Measurements from ENCODE around the gene ABCD4. TPM values are rescaled to one million over a fixed set of nuclear protein-coding genes. Genes with fewer than 3 reads are reported as not detected.

ABCD4 gene
- total and polyA plus RNA-seq, 2 experiments from 2014 or later: 98.7 to 121 TPM

DNA sequence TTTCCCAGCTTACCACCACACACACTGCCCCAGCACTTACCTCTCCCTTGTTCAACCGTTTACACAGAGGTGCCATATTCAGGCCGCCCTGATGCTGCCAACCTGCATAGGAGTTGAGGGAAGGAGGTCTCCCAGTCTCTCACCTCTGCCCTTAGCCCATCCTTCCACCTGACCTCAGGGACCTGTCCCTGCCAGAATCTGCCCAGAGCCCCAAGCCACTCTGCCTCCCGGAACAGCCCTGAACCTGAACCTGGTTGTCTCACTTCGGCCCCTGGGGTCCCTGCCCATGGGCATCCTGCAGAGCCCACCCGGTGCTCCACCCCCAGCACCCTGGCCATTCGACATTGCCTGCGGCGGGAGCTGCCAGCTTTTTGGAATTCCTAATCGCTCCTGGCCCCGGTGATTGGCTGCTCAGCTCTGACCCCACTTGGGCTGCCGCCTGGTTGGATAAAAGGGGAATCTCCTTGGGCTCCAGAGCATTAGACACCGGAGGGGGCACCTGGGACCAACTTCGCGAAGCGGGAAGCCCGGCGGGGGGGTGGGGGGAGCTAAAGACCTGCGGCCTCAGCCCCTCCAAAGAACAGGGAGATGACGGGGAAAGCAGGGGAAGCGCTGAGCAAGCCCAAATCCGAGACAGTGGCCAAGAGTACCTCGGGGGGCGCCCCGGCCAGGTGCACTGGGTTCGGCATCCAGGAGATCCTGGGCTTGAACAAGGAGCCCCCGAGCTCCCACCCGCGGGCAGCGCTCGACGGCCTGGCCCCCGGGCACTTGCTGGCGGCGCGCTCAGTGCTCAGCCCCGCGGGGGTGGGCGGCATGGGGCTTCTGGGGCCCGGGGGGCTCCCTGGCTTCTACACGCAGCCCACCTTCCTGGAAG lies 63.5 kb downstream of the ABCD4 start, which contains the start of gene VSX2:
Gene VSX2 (plus strand): TSS at position 476 of the 874 bp plus-strand sequence. CDS start 113 bp downstream, at position 589.
- DNase-seq (ENCODE audit: low read depth in 1 of 2, low spot score in 1 of 2): no peak
- TF ChIP-seq, protein P1, sequence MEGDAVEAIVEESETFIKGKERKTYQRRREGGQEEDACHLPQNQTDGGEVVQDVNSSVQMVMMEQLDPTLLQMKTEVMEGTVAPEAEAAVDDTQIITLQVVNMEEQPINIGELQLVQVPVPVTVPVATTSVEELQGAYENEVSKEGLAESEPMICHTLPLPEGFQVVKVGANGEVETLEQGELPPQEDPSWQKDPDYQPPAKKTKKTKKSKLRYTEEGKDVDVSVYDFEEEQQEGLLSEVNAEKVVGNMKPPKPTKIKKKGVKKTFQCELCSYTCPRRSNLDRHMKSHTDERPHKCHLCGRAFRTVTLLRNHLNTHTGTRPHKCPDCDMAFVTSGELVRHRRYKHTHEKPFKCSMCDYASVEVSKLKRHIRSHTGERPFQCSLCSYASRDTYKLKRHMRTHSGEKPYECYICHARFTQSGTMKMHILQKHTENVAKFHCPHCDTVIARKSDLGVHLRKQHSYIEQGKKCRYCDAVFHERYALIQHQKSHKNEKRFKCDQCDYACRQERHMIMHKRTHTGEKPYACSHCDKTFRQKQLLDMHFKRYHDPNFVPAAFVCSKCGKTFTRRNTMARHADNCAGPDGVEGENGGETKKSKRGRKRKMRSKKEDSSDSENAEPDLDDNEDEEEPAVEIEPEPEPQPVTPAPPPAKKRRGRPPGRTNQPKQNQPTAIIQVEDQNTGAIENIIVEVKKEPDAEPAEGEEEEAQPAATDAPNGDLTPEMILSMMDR (IDR thresholded peaks at IDR 0.05; ENCODE audit: low read depth, low read length): no peak
- Histone ChIP-seq H3K4me3 (no peak within 1 kb of the TSS), H3K36me3 (no peaks in the 10 kb centered on the region), H3K9me3 (ENCODE audit: low read depth) (no peaks in the 10 kb centered on the region), H3K4me1 (ENCODE audit: low read depth) (peaks cover 10% of the 10 kb centered on the region), H3K27ac (no peak within 1 kb of the TSS), H3K27me3 (peaks cover 96% of the 10 kb centered on the region)

DNA sequence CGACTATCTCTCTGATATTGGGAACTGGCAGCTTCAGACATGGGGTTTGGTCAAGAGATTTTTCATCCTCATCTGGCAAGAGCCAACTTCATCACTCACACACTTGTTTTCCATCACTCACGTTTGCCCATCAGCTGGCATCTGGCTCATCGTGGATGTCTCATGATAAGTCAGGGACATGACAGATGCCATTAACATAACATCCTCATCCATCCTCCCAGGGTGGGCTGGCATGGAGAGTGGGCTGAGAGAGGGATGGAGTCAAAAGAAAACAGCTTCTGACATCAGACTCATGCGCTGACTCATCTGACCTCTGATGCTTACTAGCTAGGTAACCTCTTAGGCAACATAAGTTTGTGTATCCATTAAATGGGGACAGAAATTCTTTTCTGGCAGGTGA lies 65.3 kb downstream of the ABCD4 start:
- H3K36me3 ChIP-seq: no peaks in the 10 kb centered on the region
- H3K9me3 ChIP-seq (ENCODE audit: low read depth): no peaks in the 10 kb centered on the region
- DNase-seq (ENCODE audit: low read depth in 1 of 2, low spot score in 1 of 2): no peak
- TF ChIP-seq, protein P1 (IDR thresholded peaks at IDR 0.05; ENCODE audit: low read depth, low read length): no peak
- H3K27ac ChIP-seq: no peak overlapping the region
- peaks cover 10% of the 10 kb centered on the region for H3K4me1 ChIP-seq (ENCODE audit: low read depth)
- no peak overlapping the region for H3K4me3 ChIP-seq
- peaks cover 92% of the 10 kb centered on the region for H3K27me3 ChIP-seq

Other genes with a start within 250 kb of the ABCD4 start
- gene ALDH6A1, start 218.5 kb downstream of the ABCD4 start, total RNA-seq: 43.0 and 55.5 TPM in 2 replicates
- gene ALDH6A1, start 218.5 kb downstream of the ABCD4 start, polyA plus RNA-seq: 53.7 and 95.8 TPM in 2 replicates
- gene LIN52, start 218.0 kb downstream of the ABCD4 start, total RNA-seq: 7.0 and 8.1 TPM in 2 replicates
- gene LIN52, start 218.0 kb downstream of the ABCD4 start, polyA plus RNA-seq: 12.6 and 14.4 TPM in 2 replicates
- not detected in 2 replicates for gene VSX2, start 63.5 kb downstream of the ABCD4 start, total RNA-seq
- gene VSX2, start 63.5 kb downstream of the ABCD4 start, polyA plus RNA-seq: not detected in 2 replicates
- gene VRTN, start 45.5 kb upstream of the ABCD4 start, total RNA-seq: 0.39 and 2.7 TPM in 2 replicates
- 1.3 and 3.0 TPM in 2 replicates for gene VRTN, start 45.5 kb upstream of the ABCD4 start, polyA plus RNA-seq
- gene SYNDIG1L, start 123.3 kb upstream of the ABCD4 start, total RNA-seq: 0.11 and 0.39 TPM in 2 replicates
- 0.52 TPM in 1 of 2 replicates, not detected in the other for gene SYNDIG1L, start 123.3 kb upstream of the ABCD4 start, polyA plus RNA-seq
- 310 and 437 TPM in 2 replicates for gene NPC2, start 190.4 kb upstream of the ABCD4 start, total RNA-seq
- gene NPC2, start 190.4 kb upstream of the ABCD4 start, polyA plus RNA-seq: 243 and 256 TPM in 2 replicates
- gene ISCA2, start 190.8 kb upstream of the ABCD4 start, total RNA-seq: 26.5 and 39.8 TPM in 2 replicates
- gene ISCA2, start 190.8 kb upstream of the ABCD4 start, polyA plus RNA-seq: 141 and 153 TPM in 2 replicates